GM20000 (cell line): ENCODE data around the gene AURKB.
A peak's percentile ranks its signal among the peaks of the same experiment; 100 is the strongest.

ENCODE experiments used
- DNase-seq: peaks from one replicate; pipeline ENCODE4 v3.0.0; 2012; ENCODE audit warnings: low spot score
- TF ChIP-seq, protein P1 (sequence below): IDR thresholded peaks from 2 replicates; pipeline ENCODE4 v1.5.1; 2012; ENCODE audit warnings: mild to moderate bottlenecking, control low read depth; ENCODE audit errors: extremely low read depth, missing control alignments

Gene AURKB

DNA sequence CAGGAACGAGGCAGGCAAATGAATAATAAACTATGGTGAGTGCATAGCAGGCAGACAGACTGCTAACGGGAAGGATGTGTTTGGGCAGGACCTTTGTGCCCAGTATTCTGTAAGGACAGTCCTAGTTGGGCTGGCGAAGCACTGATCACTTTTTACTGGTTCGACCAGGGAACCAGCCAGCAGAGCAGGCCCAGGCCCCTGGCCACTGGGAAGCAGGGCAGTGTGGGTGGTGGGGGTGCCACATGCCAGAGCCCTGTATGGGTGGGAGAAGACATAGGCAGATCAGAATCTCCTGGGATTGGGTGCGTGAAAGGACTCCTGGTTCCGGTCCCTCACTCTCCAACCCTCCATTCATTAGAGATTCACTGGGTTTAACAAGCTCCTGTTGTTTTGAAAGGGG lies 43.6 kb downstream of the AURKB start:
- TF ChIP-seq, protein P1, sequence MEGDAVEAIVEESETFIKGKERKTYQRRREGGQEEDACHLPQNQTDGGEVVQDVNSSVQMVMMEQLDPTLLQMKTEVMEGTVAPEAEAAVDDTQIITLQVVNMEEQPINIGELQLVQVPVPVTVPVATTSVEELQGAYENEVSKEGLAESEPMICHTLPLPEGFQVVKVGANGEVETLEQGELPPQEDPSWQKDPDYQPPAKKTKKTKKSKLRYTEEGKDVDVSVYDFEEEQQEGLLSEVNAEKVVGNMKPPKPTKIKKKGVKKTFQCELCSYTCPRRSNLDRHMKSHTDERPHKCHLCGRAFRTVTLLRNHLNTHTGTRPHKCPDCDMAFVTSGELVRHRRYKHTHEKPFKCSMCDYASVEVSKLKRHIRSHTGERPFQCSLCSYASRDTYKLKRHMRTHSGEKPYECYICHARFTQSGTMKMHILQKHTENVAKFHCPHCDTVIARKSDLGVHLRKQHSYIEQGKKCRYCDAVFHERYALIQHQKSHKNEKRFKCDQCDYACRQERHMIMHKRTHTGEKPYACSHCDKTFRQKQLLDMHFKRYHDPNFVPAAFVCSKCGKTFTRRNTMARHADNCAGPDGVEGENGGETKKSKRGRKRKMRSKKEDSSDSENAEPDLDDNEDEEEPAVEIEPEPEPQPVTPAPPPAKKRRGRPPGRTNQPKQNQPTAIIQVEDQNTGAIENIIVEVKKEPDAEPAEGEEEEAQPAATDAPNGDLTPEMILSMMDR = no peak
- DNase-seq = no peak

DNA sequence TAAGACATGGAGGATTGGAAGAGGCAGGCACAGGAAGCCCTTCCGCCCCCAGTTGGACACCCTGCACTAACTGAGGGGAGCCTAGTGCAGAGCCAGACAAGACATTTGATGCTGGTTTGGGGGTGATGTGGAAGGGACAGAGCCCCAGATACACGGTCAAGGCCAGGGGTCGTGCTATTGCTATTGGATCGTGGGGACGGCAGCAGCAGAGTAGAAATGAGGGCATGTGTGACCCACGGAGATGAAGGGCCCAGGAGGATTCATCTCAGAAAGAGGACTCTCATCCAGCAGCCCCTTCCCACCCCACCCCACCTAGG lies 45.6 kb downstream of the AURKB start:
- no peak for DNase-seq
- TF ChIP-seq, protein P1 = no peak

DNA sequence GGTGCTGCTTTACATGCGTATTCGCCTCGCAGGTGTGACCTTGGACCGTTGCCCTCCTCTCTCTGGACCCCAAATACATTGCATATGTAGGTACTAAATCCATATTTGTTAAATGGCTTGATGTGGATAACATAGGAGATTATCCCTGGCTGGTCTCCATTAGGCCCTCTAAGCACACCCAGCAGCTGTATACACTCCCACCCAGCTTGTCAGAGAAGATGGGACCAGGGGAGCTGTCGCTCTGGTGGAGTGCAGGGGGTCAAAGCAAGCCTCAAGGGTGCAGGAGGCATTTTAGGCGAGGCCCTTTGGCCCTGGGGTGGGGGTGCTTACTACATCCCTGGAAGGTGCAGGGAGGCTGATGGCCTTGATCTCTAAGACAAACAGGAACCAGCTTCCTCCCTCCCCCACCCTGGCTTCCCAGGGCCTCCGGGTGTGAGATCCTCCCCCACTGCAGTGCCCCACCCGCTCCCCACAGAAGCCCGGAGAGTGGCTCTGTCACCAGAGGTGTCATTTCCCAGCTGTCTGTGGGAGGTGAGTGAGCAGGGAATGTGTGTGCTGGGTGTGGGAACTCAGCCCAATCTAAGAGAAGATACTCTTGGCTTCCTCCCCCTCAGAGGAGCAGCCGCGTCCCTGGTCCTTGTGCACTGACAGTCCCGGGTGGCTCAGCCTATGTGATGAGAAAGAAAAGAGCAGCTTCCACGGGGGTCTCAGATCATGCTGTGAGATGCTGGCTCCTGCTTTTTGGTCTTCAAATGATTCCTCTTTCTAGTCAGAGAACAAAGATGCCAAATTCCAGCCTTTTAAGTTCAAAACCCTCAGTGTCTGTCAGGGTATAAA lies 46.2 kb downstream of the AURKB start:
- no peak for DNase-seq
- TF ChIP-seq, protein P1 = no peak

DNA sequence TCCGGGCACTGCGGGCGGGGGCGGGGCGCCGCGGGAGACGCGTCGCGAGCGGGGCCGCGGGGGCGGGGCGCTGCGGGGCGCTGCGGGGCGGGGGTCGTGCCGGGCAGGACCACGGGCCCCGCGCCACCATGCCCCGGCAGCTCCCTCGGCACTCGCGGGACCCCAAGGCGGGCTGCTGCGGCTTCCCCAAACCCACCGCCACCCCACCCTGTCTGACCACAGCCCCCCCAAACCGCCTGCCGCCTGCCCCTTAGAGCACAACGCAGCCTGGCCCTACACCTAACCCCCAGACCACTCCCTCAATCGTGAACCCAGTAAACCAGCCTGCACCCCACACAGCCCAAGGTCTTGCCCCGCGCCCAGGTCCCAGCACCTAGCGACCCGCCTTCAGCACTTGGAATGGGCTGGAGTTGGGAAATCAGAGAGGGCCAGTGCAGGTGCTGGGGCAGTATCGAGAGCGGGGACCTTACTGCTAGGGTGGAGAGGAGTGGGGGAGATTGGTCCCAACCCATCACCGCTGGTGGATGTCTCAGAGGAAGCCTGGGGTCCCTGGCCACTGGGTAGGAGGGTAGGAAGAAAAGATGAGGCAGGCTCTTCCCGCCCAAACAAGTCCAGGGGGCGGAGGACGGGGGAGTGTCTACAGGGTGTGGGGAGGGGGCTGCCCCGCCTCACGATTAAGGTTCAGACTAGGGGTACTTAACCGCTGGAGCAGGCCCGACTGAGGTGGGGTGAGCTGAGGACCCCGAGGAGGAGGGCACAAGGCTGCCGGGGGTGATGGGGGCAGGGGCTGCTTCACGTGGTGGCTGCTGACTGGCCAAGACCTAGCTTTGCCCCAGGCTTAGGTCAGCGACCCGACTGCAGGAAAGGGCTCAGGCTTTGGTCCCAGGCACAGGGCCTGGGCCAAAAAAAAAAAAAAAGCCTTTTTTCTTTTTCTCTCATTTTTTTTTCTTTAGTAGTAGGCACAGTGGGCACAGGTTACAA lies 47.1 kb downstream of the AURKB start:
- TF ChIP-seq, protein P1 = no peak
- no peak for DNase-seq

DNA sequence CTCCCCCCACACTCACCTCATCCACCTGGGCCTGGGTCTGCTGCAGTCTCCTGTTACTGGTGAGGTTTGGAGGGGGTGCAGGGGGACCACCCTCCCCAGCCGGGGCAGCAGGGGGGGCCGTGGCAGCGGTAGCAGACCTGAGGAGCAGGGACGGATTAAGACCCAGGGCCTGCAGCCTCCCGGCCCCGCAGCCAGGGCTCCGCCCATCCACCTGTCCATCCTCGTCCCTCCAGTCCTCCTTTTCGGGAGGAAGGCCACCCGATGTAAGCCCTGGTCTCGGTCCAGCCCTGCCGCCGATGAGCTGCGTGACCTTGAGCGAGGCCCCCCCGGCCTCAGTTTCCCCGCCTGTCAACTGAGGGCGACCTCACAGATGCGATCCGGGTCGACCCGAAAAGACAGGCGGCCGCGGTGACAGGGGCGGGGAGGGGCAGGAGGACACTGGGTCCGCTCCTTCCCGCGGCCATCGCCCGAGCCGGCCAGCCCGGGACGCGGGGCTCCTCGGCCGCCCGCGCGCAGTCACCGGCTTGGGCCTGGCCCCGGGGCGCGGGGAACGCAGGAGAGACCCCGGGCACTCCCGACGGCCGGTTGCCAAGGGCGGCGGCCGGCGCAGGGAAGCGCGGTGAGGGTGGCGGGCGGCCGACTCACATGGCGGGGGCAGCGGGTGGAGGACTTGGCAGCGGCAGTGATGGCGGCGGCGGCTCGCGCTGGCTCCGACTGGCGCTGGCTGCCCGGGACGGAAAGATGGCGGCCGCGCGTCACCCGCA lies 48.0 kb downstream of the AURKB start, which contains the start of gene VAMP2:
Gene VAMP2, minus strand, starts transcription at position 716 of the 764 bp plus-strand sequence. Its CDS starts 69 bp downstream, at position 647.
- TF ChIP-seq, protein P1 = no peak
- DNase-seq = peak; percentile 90

DNA sequence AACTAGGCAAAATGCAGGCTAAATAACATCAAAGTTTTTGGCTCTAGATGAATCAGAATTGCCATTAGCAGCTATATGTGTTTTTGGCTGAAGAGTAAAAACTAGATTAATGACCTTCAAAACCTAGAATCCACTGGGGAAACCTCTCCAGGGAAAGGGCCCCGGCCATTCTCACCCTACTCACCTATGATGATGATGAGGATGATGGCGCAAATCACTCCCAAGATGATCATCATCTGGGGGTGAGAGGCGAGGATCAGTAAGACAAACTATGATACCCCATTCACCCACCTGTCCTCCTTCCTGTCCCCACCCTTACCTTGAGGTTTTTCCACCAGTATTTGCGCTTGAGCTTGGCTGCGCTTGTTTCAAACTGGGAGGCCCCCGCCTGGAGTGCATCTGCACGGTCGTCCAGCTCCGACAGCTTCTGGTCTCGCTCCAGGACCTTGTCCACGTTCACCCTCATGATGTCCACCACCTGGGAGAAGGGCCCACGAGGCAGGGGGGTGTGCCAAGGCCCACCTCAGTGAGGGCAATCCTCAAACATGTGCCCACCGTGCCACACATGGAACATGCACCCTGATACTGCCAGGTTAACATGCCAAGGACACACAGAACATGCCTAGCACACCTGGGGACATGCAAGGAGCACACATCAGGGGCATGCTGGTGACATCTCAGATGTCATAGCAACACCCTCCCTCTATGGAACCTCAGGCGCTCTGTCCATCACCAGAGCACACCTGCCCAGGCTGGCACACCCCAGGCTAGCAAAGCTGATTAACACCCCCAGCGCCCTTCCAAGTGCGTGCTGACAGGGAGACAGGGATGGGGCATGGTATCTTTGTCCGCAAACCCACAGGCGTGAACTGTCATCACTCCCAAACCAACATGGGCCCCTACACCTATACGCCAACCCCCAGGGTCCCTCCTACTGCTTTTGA lies 48.8 kb downstream of the AURKB start:
- TF ChIP-seq, protein P1 = no peak

More for the DNA sequence above, 48.8 kb downstream of the AURKB start:
- no peak for DNase-seq
